Left renal pelvis (tissue), 4 donors: ENCODE measurements around the gene SH3BP5. TPM values are rescaled to one million over a fixed set of nuclear protein-coding genes. Genes with fewer than 3 reads are reported as not detected.
"Not testable (repeated sequence)": the region's sequence is repeated elsewhere in the genome, so short reads cannot be mapped to it uniquely, and the experiment has no call there.

Experiments used
- DNase-seq, 4 donors: peaks; one replicate each; pipeline ENCODE4 v3.0.0-alpha.2; 2013; ENCODE audit warnings: low read depth in 4 of 4, low spot score in 3 of 4
- polyA plus RNA-seq, 4 donors: library from polyadenylated mRNA; unstranded; fragments of 120-200 nt; gene quantifications; one replicate each; pipeline ENCODE4 v1.2.1, GENCODE V29; 2013; ENCODE audit not compliant: insufficient read length in 4 of 4

The SH3BP5 gene
- polyA plus RNA-seq = 10 to 100 TPM; 44.2 to 90.0 (median 63.1) TPM

- peak in 2 of 4 donors; percentile 59 to 67 for DNase-seq
Observed at GRCh38 chr3:15332405-15333098, at the start of gene SH3BP5. Gene SH3BP5, minus strand, starts transcription at chr3:15332586. Its CDS starts 178 bp downstream, at chr3:15332408.

- DNase-seq = no peak
Observed at GRCh38 chr3:15380980-15381890, 48.8 kb upstream of the SH3BP5 start.

- peak; percentile 79 to 93 (median 88) for DNase-seq
Observed at GRCh38 chr3:15377961-15378791, 45.8 kb upstream of the SH3BP5 start.

GRCh38 chr3:15375461-15376000 is 43.1 kb upstream of the SH3BP5 start:
- no peak for DNase-seq

GRCh38 chr3:15372918-15373317 is 40.5 kb upstream of the SH3BP5 start:
- no peak for DNase-seq

GRCh38 chr3:15368561-15369135 is 36.3 kb upstream of the SH3BP5 start:
- no peak for DNase-seq

- DNase-seq = no peak
Observed at GRCh38 chr3:15367059-15367458, 34.7 kb upstream of the SH3BP5 start.

- not testable (repeated sequence) for DNase-seq
Observed at GRCh38 chr3:15364078-15364477, 31.7 kb upstream of the SH3BP5 start.

GRCh38 chr3:15361494-15362214 is 29.3 kb upstream of the SH3BP5 start:
- no peak for DNase-seq

- no peak for DNase-seq
Observed at GRCh38 chr3:15360788-15361493, 28.6 kb upstream of the SH3BP5 start.

GRCh38 chr3:15359677-15360397 is 27.5 kb upstream of the SH3BP5 start:
- no peak for DNase-seq

GRCh38 chr3:15356651-15357061 is 24.3 kb upstream of the SH3BP5 start:
- DNase-seq = not testable (repeated sequence)

- no peak for DNase-seq
Observed at GRCh38 chr3:15356176-15356575, 23.8 kb upstream of the SH3BP5 start.

GRCh38 chr3:15355086-15355485 is 22.7 kb upstream of the SH3BP5 start:
- DNase-seq = no peak

- DNase-seq = no peak
Observed at GRCh38 chr3:15354485-15354884, 22.1 kb upstream of the SH3BP5 start.

GRCh38 chr3:15350141-15350540 is 17.8 kb upstream of the SH3BP5 start:
- no peak for DNase-seq

GRCh38 chr3:15349438-15349837 is 17.1 kb upstream of the SH3BP5 start:
- not testable (repeated sequence) for DNase-seq

GRCh38 chr3:15348246-15348645 is 15.9 kb upstream of the SH3BP5 start:
- DNase-seq = no peak
